Keratinocyte (primary cell): ENCODE measurements around the gene ZDHHC7. TPM values are rescaled to one million over a fixed set of nuclear protein-coding genes. Genes with fewer than 3 reads are reported as not detected.

Source experiments
- DNase-seq: peaks from one replicate; pipeline ENCODE4 v3.0.0-alpha.2; 2011; ENCODE audit warnings: low read depth, missing footprints, low spot score
- FAIRE-seq: peaks from 2 replicates; lab custom pipeline; 2011; peaks lifted over from hg19 to GRCh38; lab: Jason Lieb, UNC
- H2AFZ ChIP-seq: 2 replicates; pipeline ENCODE4 v1.6.0; 2012; ENCODE audit warnings: low read length, control low read depth, inconsistent platforms; ENCODE audit not compliant: control insufficient read depth
- H3K27ac ChIP-seq: 2 replicates; pipeline ENCODE4 v1.5.1; 2011; ENCODE audit warnings: low read length; ENCODE audit not compliant: control insufficient read depth, insufficient read depth
- H3K27me3 ChIP-seq: 3 replicates; pipeline ENCODE4 v1.6.0; 2011; ENCODE audit warnings: low read length; ENCODE audit not compliant: control insufficient read depth, insufficient read depth; ENCODE audit errors: extremely low read depth
- H3K36me3 ChIP-seq, 2 experiments: 2 replicates in 1 of 2; 3 replicates in 1 of 2; pipeline ENCODE4 v1.5.1; 2011; ENCODE audit warnings: low read length in 2 of 2, mild to moderate bottlenecking in 1 of 2; ENCODE audit not compliant: control insufficient read depth in 2 of 2, insufficient read depth in 2 of 2; ENCODE audit errors: extremely low read depth in 1 of 2
- H3K4me1 ChIP-seq: 3 replicates; pipeline ENCODE4 v1.5.1; 2011; ENCODE audit warnings: low read length; ENCODE audit not compliant: control insufficient read depth, insufficient read depth; ENCODE audit errors: extremely low read depth
- H3K4me2 ChIP-seq: 3 replicates; pipeline ENCODE4 v1.6.0; 2011; ENCODE audit warnings: low read depth, low read length; ENCODE audit not compliant: control insufficient read depth, insufficient read depth; ENCODE audit errors: extremely low read depth
- H3K4me3 ChIP-seq, 3 experiments: fragments of 200-600 bp in 1 of 3; sonication (generic) in 1 of 3; 2 replicates in 2 of 3; 3 replicates in 1 of 3; pipeline ENCODE4 v1.5.1; 2011 to 2016; ENCODE audit warnings: low read length in 3 of 3, mild to moderate bottlenecking in 3 of 3, control low read depth in 2 of 3, inconsistent platforms in 1 of 3, low read depth in 1 of 3, mixed read lengths in 1 of 3, mixed run types in 1 of 3, moderate library complexity in 1 of 3; ENCODE audit not compliant: control insufficient read depth in 2 of 3, insufficient read depth in 2 of 3; ENCODE audit errors: extremely low read depth in 1 of 3
- H3K79me2 ChIP-seq: 2 replicates; pipeline ENCODE4 v1.6.0; 2012; ENCODE audit warnings: low read length; ENCODE audit not compliant: control insufficient read depth, insufficient read depth
- H3K9ac ChIP-seq: 3 replicates; pipeline ENCODE4 v1.6.0; 2011; ENCODE audit warnings: low read length; ENCODE audit not compliant: control insufficient read depth, insufficient read depth; ENCODE audit errors: extremely low read depth
- H3K9me1 ChIP-seq: 3 replicates; pipeline ENCODE4 v1.6.0; 2011; ENCODE audit warnings: low read length; ENCODE audit not compliant: control insufficient read depth, insufficient read depth; ENCODE audit errors: extremely low read depth
- H3K9me3 ChIP-seq: 2 replicates; pipeline ENCODE4 v1.5.1; 2012; ENCODE audit warnings: low read depth, low read length; ENCODE audit not compliant: control insufficient read depth
- H4K20me1 ChIP-seq: 3 replicates; pipeline ENCODE4 v1.6.0; 2011; ENCODE audit warnings: low read length; ENCODE audit not compliant: control insufficient read depth, insufficient read depth; ENCODE audit errors: extremely low read depth
- CTCF ChIP-seq, 3 experiments: IDR thresholded peaks in 1 of 3; conservative IDR thresholded peaks in 1 of 3; optimal IDR thresholded peaks in 1 of 3; 2 replicates in 2 of 3; 3 replicates in 1 of 3; pipeline versions ENCODE3 to v1.5.1; 2011; ENCODE audit warnings: low read length in 3 of 3, mild to moderate bottlenecking in 3 of 3, moderate library complexity in 2 of 3, control low read depth in 1 of 3, inconsistent platforms in 1 of 3; ENCODE audit not compliant: insufficient read depth in 2 of 3; ENCODE audit errors: extremely low read depth in 1 of 3
- EZH2 ChIP-seq: IDR thresholded peaks from one replicate; pipeline ENCODE4 v1.6.1; 2012; ENCODE audit warnings: inconsistent platforms, mild to moderate bottlenecking, low read length, moderate library complexity
- dilution Hi-C: fragments of 300-500 bp; cut with MboI; formaldehyde crosslinking; loops from one replicate; pipeline ENCODE4 v1.7.0; 2020; ENCODE audit warnings: low sequenced_read_pairs; ENCODE audit not compliant: extremely low pct_ligation_motif_present
- polyA plus RNA-seq, 5 experiments: library from polyadenylated mRNA; depleted of rRNA in 3 of 5; stranded (reverse) in 3 of 5; stranded (forward) in 1 of 5; unstranded in 1 of 5; fragments of >200 nt; gene quantifications; 1 replicate in 1 of 5; 2 replicates in 3 of 5; 3 replicates in 1 of 5; pipeline versions ENCODE4 v1.2.1 to v1.2.3, GENCODE V29; 2011 to 2012; ENCODE audit warnings: missing spikeins in 2 of 5, low read depth in 1 of 5, low replicate concordance in 1 of 5

ZDHHC7 gene
- polyA plus RNA-seq, 1 donor (not counting 4 experiments of a cell fraction or from before 2014, with no cell fraction given), result 37.8 TPM

GRCh38 chr16:84964386-84965128 lies 46.8 kb downstream of the ZDHHC7 start:
- peaks cover 3% of the 10 kb centered on the region for H3K9me3 ChIP-seq
- H2AFZ ChIP-seq, result no peak overlapping the region
- no peak overlapping the region for H3K27ac ChIP-seq
- FAIRE-seq (no peak), DNase-seq (no peak)
- H3K27me3 ChIP-seq, result peaks cover 14% of the 10 kb centered on the region
- dilution Hi-C loops, result no loop called here
- no peak for TF ChIP-seq CTCF (optimal IDR thresholded peaks at IDR 0.05 in 1 of 3, IDR thresholded peaks at IDR 0.05 in 1 of 3, conservative IDR thresholded peaks at IDR 0.05 in 1 of 3; ENCODE audit: extremely low read depth in 1 of 3, insufficient read depth in 2 of 3, low read length in 3 of 3)
- TF ChIP-seq EZH2, result no peak
- no peaks in the 10 kb centered on the region for H3K4me1 ChIP-seq
- no peaks in the 10 kb centered on the region for H4K20me1 ChIP-seq
- H3K36me3 ChIP-seq, result no peaks in the 10 kb centered on the region
- H3K9ac ChIP-seq, result no peak overlapping the region
- H3K9me1 ChIP-seq, result no peaks in the 10 kb centered on the region
- no peak overlapping the region for H3K4me3 ChIP-seq
- no peaks in the 10 kb centered on the region for H3K79me2 ChIP-seq
- H3K4me2 ChIP-seq, result no peak overlapping the region

GRCh38 chr16:84963066-84963465 lies 48.3 kb downstream of the ZDHHC7 start:
- H2AFZ ChIP-seq, result no peak overlapping the region

More at GRCh38 chr16:84963066-84963465, 48.3 kb downstream of the ZDHHC7 start:
- Histone ChIP-seq H3K9me1 (no peaks in the 10 kb centered on the region), H3K4me1 (no peaks in the 10 kb centered on the region), H3K27me3 (peaks cover 14% of the 10 kb centered on the region), H3K4me2 (no peak overlapping the region), H3K9me3 (peaks cover 3% of the 10 kb centered on the region), H4K20me1 (no peaks in the 10 kb centered on the region), H3K4me3 (no peak overlapping the region), H3K36me3 (no peaks in the 10 kb centered on the region), H3K27ac (no peak overlapping the region), H3K79me2 (no peaks in the 10 kb centered on the region), H3K9ac (no peak overlapping the region)
- TF ChIP-seq CTCF (optimal IDR thresholded peaks at IDR 0.05 in 1 of 3, IDR thresholded peaks at IDR 0.05 in 1 of 3, conservative IDR thresholded peaks at IDR 0.05 in 1 of 3; ENCODE audit: extremely low read depth in 1 of 3, insufficient read depth in 2 of 3, low read length in 3 of 3), result no peak
- no peak for TF ChIP-seq EZH2
- no peak for FAIRE-seq
- dilution Hi-C loops, result no loop called here
- no peak for DNase-seq
